A549 (cell line): ENCODE results near the gene RPS21.

Source experiments
- EP300 ChIP-seq, 2 experiments: fragments of >200 bp; sonication (Bioruptor Twin); formaldehyde crosslinking; IDR thresholded peaks; 2 replicates in 1 of 2; 3 replicates in 1 of 2; pipeline ENCODE4 v1.6.1; 2016 to 2017
- PHF8 ChIP-seq: fragments of 200-600 bp; sonication (generic); IDR thresholded peaks from 2 replicates; pipeline ENCODE4 v1.6.1; 2016; ENCODE audit warnings: low read depth, mild to moderate bottlenecking, antibody characterized with exemption, moderate library complexity, borderline replicate concordance
- POLR2A ChIP-seq: IDR thresholded peaks from 2 replicates; pipeline ENCODE4 v1.6.1; 2012; ENCODE audit warnings: mild to moderate bottlenecking, low read length
- TF ChIP-seq, protein P1 (sequence below): fragments of >200 bp; sonication (Bioruptor Twin); formaldehyde crosslinking; IDR thresholded peaks from 3 replicates; pipeline ENCODE4 v1.5.1; 2016

DNA sequence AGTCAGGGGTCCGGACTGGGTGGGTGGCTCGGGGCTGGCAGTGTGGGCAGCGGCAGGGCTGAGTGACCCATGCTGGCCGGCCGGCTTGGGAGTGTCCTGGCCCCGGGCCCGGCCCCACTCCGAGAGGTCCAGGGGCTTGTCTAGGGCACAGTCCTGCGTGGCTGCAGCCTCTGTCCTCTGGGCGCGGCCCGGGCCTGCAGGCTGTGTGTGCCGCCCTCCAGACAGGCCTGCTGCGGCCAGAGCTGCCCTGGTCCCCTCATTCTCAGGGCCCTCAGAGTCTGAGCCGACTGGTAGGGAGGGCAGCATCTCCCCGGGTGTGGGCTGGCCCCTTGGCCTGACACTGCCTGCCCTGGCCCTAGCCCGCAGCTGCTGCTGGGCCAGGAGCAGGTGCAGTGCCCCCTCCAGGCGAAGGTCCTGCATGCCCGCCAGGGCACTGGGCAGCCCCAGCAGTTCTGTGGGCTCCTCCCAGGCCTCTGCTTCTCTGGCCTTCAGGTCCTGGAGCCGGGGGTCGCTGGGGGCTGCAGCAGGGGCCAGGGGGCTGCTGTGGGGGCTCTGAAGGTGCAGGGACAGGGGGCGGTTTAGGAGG, 27.1 kb downstream of the RPS21 start:
- no peak for TF ChIP-seq EP300 (IDR thresholded peaks at IDR 0.05)
- TF ChIP-seq, protein P1, sequence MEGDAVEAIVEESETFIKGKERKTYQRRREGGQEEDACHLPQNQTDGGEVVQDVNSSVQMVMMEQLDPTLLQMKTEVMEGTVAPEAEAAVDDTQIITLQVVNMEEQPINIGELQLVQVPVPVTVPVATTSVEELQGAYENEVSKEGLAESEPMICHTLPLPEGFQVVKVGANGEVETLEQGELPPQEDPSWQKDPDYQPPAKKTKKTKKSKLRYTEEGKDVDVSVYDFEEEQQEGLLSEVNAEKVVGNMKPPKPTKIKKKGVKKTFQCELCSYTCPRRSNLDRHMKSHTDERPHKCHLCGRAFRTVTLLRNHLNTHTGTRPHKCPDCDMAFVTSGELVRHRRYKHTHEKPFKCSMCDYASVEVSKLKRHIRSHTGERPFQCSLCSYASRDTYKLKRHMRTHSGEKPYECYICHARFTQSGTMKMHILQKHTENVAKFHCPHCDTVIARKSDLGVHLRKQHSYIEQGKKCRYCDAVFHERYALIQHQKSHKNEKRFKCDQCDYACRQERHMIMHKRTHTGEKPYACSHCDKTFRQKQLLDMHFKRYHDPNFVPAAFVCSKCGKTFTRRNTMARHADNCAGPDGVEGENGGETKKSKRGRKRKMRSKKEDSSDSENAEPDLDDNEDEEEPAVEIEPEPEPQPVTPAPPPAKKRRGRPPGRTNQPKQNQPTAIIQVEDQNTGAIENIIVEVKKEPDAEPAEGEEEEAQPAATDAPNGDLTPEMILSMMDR, result peak; percentile 26
- TF ChIP-seq POLR2A, result no peak
- TF ChIP-seq PHF8, result no peak
